Activated CD4-positive, alpha-beta T cell treated with anti-CD3 and anti-CD28 coated beads, Interleukin-2, amount 50 U/mL, for 1 hour (primary cell): Measurements from ENCODE around the gene PHPT1.
A peak's percentile ranks its signal among the peaks of the same experiment; 100 is the strongest.
"Not testable (repeated sequence)": the region's sequence is repeated elsewhere in the genome, so short reads cannot be mapped to it uniquely, and the experiment has no call there.

ENCODE experiments used
- DNase-seq: peaks from one replicate; pipeline ENCODE4 v3.0.0-alpha.2; 2020

The PHPT1 gene

GRCh38 chr9:136861874-136862457 is 12.8 kb downstream of the PHPT1 start:
- DNase-seq = no peak

DNA sequence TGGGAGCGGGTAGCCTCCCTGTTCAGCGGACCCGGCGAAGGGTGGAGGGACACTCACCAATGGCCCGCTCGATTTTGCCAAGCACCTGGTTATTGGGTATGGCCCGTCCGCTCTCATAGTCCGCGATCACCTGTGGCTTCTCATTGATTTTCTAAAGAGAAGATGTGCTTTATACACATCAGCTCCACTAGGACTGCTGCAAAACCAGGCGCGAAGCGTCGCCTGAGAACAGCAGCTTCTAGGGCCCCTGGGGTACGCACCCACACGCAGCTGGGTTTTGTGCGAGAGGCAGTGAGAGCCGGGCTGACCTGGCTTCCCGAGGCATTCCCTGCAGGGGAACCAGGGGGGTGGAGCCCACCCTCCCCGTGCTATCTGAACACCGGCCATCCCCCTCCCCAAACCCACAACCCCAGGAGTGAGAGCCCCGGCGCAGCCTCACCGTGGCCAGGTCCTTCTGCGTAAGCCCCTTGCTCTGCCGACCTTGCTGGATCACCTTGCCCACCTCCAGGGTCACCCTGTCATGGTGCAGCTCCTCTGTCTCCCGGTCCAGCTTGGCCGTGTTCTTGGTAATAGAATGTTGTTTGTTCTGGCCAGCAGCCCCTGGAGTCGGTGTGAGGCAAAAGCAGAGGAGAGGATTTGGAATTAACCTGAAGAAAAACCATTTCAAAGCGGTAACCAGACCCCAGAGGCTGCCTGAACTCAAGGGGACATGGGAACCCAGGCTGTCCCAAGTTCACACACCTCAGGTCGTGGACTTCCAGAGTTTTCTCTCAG is 13.8 kb downstream of the PHPT1 start:
- no peak for DNase-seq

GRCh38 chr9:136863623-136864273 is 14.5 kb downstream of the PHPT1 start:
- DNase-seq = no peak

DNA sequence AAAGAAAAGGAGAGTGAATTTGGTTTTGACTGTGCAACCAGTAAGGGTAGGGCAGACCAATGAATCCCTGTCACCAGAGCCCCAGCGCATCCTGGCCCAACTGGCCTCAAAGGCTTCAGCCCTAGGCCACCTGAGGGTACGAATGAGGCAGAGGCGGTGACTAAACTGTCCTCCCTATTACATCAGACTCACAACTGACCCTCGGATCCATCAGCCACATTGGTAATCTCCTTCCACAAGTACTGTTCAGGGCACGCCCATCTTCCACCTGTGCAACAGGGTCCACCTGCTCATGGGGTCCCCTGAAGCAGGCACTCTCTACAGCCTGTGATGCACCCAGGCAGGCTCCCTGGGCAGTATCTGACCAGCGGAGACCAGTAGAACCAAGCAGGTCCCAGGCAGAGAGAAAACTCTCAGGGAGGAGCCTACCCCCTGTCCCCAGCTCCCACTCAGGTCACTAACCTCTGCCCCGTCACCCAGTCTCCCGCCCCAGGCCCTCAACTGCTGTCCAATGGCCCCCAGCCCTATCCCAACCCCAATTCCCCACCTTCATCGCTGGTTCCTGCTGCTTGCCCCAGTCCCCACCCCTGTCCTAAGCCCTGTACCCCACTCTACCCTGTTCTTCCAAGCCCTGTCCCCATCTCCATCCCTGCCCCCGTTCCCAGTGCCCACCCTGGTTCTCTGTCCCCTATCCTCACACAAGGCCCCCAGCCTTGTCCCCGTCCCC is 16.0 kb downstream of the PHPT1 start:
- DNase-seq = no peak

DNA sequence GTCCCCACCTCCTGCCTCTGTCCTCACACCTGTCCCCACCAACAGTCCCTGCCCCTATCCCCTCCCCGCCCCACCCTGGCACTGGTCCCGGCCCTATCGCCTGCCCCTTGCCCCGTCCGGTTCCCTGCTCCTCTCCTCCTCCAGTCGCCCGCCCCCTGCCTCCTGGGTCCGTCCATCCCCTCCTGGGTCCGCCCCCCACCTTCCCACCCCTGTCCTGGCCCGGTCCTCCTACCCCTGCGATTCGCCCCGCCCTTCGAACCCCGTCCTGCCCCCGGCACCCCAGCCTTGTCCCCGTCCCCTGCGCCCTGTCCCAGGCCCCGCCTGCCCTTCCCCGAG is 16.5 kb downstream of the PHPT1 start:
- DNase-seq = no peak

DNA sequence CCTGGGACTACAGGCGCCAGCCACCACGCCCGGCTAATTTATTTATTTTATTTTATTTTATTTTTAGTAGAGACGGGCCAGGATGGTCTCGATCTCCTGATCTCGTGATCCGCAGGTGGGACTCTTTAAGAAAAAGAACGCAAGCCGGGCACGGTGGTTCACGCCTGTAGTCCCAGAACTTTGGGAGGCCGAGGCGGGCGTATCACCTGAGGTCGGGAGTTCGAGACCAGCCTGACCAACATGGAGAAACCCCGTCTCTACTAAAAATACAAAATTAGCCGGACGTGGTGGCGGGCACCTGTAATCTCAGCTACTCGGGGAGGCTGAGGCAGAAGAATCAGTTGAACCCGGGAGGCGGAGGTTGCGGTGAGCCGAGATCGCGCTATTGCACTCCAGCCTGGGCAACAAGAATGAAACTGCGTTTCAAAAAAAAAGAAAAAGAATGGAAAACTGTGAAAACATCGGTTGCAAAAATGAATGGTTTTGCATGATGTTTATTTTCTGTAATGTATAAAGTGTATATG is 17.8 kb downstream of the PHPT1 start:
- not testable (repeated sequence) for DNase-seq

DNA sequence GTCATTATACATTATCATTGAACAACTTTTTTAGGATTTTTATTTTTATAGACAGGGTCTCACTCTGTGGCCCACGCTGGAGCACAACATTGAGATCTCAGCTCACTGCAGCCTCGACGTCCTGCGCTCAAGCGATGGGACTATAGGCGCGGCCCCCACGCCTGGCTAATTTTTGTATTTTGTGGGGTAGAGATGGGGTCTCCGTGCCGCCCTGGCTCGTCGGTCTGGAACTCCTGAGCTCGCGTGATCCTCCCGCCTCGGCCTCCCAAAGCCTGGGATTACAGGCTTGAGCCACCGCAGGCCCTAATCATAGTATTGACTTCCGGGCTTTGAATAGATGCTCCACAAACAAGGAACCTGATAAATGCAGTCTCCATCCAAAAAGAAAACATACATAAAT is 18.3 kb downstream of the PHPT1 start:
- DNase-seq = no peak

GRCh38 chr9:136867917-136868316 is 18.7 kb downstream of the PHPT1 start:
- DNase-seq = no peak

DNA sequence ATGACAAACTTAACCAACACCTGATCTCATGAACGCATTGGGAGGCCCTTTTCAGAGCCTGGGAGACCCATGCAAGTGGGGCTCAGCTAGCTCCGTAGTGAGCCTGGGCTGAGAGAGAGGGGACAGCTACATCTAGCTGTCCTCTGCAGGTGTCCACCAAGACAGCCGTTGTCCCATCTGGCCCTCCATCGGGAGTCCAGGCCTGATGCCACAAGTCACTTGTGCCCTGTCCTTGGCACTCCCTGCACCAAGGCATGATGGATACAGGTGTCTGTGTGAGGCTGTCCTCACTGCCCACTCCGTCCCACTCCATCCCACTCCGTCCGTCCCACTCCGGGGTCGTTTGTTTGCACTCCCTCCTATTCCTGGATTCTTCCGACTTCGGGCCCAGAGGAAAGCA is 19.4 kb downstream of the PHPT1 start:
- DNase-seq = no peak

DNA sequence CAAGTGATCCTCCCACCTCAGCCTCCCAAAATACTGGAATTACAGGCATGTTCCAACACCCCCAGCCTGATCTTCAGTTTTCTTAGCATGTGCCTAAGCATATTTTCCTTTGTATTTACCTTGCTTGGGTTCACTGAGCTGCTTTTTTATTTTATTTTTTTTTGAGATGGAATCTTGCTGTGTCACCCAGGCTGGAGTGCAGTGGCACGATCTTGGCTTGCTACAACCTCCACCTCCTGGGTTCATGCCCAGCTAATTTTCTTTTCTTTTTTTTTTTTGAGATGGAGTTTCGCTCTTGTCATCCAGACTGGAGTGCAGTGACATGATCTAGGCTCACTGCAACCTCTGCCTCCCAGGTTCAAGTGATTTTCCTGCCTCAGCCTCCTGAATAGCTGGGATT is 20.4 kb downstream of the PHPT1 start:
- not testable (repeated sequence) for DNase-seq

DNA sequence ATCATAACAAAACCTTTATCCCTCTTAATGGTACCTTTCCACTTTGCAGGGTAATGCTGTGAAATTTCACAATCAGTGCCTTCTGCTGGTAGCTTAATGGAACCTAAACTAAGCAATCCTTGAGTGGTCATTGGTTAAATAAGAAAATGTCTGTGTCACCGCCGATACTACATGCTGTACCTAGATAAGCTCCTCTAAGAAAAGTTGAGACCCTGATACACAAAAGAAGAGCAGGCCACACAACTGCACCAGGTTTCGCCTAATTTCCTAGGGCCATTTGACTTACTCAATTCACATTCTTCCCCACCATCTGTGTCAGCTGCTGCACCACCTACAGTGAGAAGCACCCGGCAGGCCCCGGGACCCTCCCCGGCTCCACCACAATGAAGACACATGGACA is 25.9 kb downstream of the PHPT1 start:
- no peak for DNase-seq

DNA sequence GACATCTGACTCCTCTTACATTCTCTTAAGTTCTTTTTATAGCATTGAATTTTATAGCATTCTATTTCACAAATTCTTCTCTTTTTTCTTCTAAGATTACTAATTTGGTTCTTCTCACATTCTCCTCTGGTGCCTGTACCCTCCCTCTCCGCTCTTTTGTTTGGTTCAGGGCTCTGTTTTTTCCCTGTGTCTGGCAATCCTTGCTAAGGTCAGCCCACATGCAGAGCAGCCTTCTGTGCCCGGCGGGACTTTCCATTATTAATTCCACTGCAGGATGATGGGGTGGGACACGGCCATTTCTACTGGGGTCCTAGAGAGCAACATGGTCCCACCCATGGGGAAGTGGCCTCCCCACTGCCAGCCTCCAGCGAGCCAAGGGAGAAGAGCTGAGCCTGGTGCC is 27.3 kb downstream of the PHPT1 start:
- no peak for DNase-seq

GRCh38 chr9:136880651-136881050 is 31.4 kb downstream of the PHPT1 start:
- no peak for DNase-seq

- DNase-seq = peak; percentile 23
Observed at GRCh38 chr9:136881691-136882108, 32.5 kb downstream of the PHPT1 start.

GRCh38 chr9:136882109-136882946 is 33.1 kb downstream of the PHPT1 start:
- DNase-seq = peak; percentile 90

- DNase-seq = not testable (repeated sequence)
Observed at GRCh38 chr9:136882947-136883283, 33.7 kb downstream of the PHPT1 start.

DNA sequence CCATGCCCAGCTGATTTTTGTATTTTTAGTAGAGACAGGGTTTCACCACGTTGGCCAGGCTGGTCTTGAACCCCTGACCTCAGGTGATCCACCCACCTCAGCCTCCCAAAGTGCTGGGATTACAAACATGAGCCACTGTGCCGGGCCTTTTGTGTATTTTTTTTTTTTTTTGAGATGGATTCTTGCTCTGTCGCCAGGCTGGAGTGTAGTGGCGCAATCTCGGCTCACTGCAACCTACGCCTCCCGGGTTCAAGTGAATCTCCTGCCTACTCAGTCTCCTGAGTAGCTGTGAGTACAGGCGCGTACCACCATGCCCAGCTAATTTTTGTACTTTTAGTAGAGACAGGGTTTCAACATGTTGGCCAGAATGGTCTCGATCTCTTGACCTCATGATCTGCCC is 34.5 kb downstream of the PHPT1 start:
- not testable (repeated sequence) for DNase-seq

- DNase-seq = peak; percentile 96
Observed at GRCh38 chr9:136885950-136886578, 36.9 kb downstream of the PHPT1 start, which contains the start of gene TRAF2. TSS of gene TRAF2 (plus strand) at chr9:136886516. CDS start at chr9:136898741, 12,225 bp downstream.

DNA sequence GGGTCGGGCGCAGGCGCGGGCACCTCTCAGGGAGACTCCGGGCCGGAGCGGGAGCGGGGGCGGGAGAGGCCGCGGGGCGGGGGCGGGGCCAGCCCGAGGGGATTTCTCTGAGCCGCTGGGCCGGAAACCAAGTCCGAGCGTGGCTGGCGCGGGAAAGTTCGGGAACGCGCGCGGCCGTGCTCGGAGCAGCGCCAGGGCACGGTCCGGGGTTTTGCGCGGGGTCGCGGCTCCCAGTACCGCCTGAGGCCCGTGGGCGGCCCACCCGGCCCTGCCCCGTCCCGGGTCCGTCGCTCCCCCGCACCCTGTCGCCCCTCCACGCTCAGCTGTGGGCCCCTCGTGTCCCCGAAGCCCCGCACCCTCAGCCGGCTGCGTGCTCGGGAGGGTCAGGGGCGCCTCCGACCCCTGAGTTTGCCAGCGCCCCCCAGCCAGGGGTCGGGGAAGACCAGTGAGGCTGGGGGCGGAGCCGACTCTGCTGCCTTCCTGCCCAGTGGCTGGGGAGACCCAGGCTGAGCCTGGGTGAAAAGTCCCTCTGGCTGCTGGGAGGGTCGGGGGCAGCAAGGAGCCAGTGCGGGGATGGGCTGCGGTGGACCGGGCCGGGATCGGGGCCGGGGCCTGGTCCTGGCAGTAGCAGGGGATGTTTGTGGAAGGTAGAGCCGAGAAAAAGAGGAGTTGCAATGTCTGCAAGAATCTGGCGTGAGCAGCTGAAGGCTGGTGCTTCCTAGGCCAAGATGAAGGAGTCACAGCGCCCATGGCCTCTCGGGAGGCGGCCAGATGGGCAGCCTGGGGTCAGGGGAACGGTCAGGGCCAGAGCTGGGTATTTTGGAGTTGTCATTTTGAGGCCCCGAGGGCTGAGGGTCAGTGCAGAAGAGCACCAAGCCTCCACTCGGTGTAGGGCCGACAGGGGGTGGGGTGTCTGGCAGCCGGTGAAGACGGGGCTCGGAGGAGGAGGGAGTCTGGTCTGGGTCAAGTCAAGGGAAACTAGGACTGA is 37.7 kb downstream of the PHPT1 start:
- peak; percentile 24 for DNase-seq

DNA sequence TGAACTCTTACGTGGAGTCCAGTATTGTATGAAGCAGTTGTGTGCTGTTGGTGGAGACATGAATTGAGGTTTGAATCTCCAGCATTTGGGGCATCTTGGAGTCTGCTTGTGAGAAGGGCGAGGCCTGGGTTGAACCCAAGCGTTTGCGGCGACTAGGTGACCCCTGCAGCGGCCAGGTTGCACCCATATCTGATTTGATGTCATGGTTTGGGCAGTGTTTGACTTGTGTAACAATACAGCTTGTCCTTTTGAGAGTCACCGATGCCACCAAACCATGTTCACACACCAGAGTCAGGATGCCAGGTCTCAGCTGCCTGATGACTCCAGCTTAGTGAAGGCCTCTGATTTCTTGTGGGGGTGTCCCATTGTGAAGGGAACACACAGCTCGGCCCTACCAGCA is 39.2 kb downstream of the PHPT1 start:
- DNase-seq = no peak

- DNase-seq = no peak
Observed at GRCh38 chr9:136889858-136890257, 40.6 kb downstream of the PHPT1 start.
